SU-DHL-6 (cell line): ENCODE measurements around the gene IGF2BP3.
A peak's percentile ranks its signal among the peaks of the same experiment; 100 is the strongest.

Experiments
- H2AFZ ChIP-seq: fragments of 200-600 bp; sonication (generic); 2 replicates; pipeline ENCODE4 v1.6.1; 2014; ENCODE audit warnings: low read depth, mild to moderate bottlenecking, moderate library complexity, mixed read lengths, antibody characterized with exemption, low read length; ENCODE audit not compliant: severe bottlenecking
- H3F3A ChIP-seq: fragments of 200-600 bp; shearing (Covaris generic); 2 replicates; pipeline ENCODE4 v1.6.0; 2016; ENCODE audit warnings: antibody characterized with exemption, mild to moderate bottlenecking; ENCODE audit not compliant: insufficient read depth
- H3K27ac ChIP-seq: fragments of 200-600 bp; sonication (generic); 2 replicates; pipeline ENCODE4 v1.5.1; 2016; ENCODE audit warnings: low read depth, mild to moderate bottlenecking, low read length, moderate library complexity, mixed read lengths
- H3K27me3 ChIP-seq: fragments of 200-600 bp; sonication (generic), shearing (Covaris generic); 2 replicates; pipeline ENCODE4 v1.6.0; 2014; ENCODE audit warnings: mild to moderate bottlenecking, low read length
- H3K36me3 ChIP-seq: fragments of 200-600 bp; sonication (generic); 2 replicates; pipeline ENCODE4 v1.6.1; 2014; ENCODE audit warnings: mild to moderate bottlenecking, low read length, mixed read lengths
- H3K4me2 ChIP-seq: fragments of 300-600, 200-600 bp; shearing (Covaris generic), sonication (generic); 2 replicates; pipeline ENCODE4 v1.6.0; 2014; ENCODE audit warnings: low read length, low read depth, mild to moderate bottlenecking; ENCODE audit not compliant: poor library complexity, severe bottlenecking
- H3K4me3 ChIP-seq: fragments of 200-600 bp; sonication (generic); 2 replicates; pipeline ENCODE4 v1.5.1; 2014; ENCODE audit warnings: antibody characterized with exemption, low read length, mild to moderate bottlenecking, mixed read lengths; ENCODE audit not compliant: insufficient read depth, poor library complexity, severe bottlenecking
- H3K79me2 ChIP-seq: fragments of 200-600 bp; sonication (generic); 2 replicates; pipeline ENCODE4 v1.6.1; 2014; ENCODE audit warnings: mild to moderate bottlenecking, low read length, moderate library complexity; ENCODE audit not compliant: insufficient read depth
- H3K9ac ChIP-seq: fragments of 200-600 bp; sonication (generic); 2 replicates; pipeline ENCODE4 v1.7.0; 2014; ENCODE audit warnings: mild to moderate bottlenecking, low read length
- H3K9me2 ChIP-seq: fragments of 200-600 bp; sonication (generic); replicated peaks from 2 replicates; pipeline ENCODE4 v1.6.1; 2014; ENCODE audit warnings: low read length; ENCODE audit not compliant: insufficient read depth
- H3K9me3 ChIP-seq: fragments of 200-600 bp; sonication (generic); 2 replicates; pipeline ENCODE4 v1.6.1; 2014; ENCODE audit warnings: low read length, mixed read lengths; ENCODE audit not compliant: insufficient read depth
- H4K20me1 ChIP-seq: fragments of 200-600 bp; sonication (generic); 2 replicates; pipeline ENCODE4 v1.6.1; 2014; ENCODE audit warnings: low read depth, mild to moderate bottlenecking, antibody characterized with exemption, low read length, moderate library complexity, mixed read lengths
- CTCF ChIP-seq: fragments of 200-600 bp; sonication (generic); IDR thresholded peaks from one replicate; pipeline ENCODE4 v1.5.1; 2017; ENCODE audit warnings: antibody characterized with exemption, mild to moderate bottlenecking, low read length, moderate library complexity; ENCODE audit not compliant: insufficient read depth, poor library complexity, severe bottlenecking
- EZH2phosphoT487 ChIP-seq: fragments of 200-600 bp; sonication (generic), shearing (Covaris generic); conservative IDR thresholded peaks from 2 replicates; pipeline ENCODE4 v1.6.1; 2018; ENCODE audit warnings: mild to moderate bottlenecking, antibody characterized with exemption, low read length, moderate library complexity, mixed read lengths

Gene IGF2BP3

DNA sequence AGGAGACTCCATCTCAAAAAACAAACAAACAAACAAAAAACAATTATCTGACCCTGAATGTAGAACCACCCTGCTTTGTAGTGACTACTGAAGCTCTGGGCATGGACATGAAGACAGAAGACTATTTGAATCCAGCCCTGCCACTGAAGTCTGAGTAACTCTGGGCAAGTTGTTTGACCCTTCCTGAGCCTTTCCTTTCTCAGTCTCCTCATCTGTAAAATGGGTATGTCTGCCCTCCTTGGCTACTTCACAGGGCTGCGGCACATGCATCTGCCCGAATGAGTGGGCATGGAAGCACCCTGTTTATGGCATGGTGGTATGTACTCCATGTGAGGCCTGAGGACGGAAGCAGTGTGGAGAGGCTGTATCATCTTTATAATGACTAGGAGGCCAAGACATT lies 193.3 kb downstream of the IGF2BP3 start:
- TF ChIP-seq EZH2phosphoT487 (no peak), CTCF (no peak)
- no peaks in the 10 kb centered on the region for H3K9me2 ChIP-seq
- no peaks in the 10 kb centered on the region for H3K36me3 ChIP-seq
- no peak overlapping the region for H3K9ac ChIP-seq
- no peak overlapping the region for H3K4me3 ChIP-seq
- peaks cover 9% of the 10 kb centered on the region; the same call in 1 of the 2 replicates for H3F3A ChIP-seq
- peak overlapping the region; percentile 15 for H3K27ac ChIP-seq
- H3K9me3 ChIP-seq, result no peaks in the 10 kb centered on the region
- H3K27me3 ChIP-seq, result no peaks in the 10 kb centered on the region
- H4K20me1 ChIP-seq, result no peaks in the 10 kb centered on the region
- H3K79me2 ChIP-seq, result no peaks in the 10 kb centered on the region; the same call in 1 of the 2 replicates
- no peak overlapping the region for H3K4me2 ChIP-seq
- H2AFZ ChIP-seq, result peak overlapping the region; percentile 50

GRCh38 chr7:23276376-23276775 lies 193.9 kb downstream of the IGF2BP3 start:
- H3K4me3 ChIP-seq, result no peak overlapping the region
- H3K27me3 ChIP-seq, result no peaks in the 10 kb centered on the region
- peaks cover 9% of the 10 kb centered on the region; the same call in 1 of the 2 replicates for H3F3A ChIP-seq
- H3K9me2 ChIP-seq, result no peaks in the 10 kb centered on the region
- no peak overlapping the region for H3K4me2 ChIP-seq
- no peaks in the 10 kb centered on the region for H4K20me1 ChIP-seq
- no peak overlapping the region for H2AFZ ChIP-seq
- no peaks in the 10 kb centered on the region; the same call in 1 of the 2 replicates for H3K79me2 ChIP-seq
- TF ChIP-seq EZH2phosphoT487, result no peak
- peak; percentile 79 for TF ChIP-seq CTCF
- no peaks in the 10 kb centered on the region for H3K36me3 ChIP-seq
- H3K9me3 ChIP-seq, result no peaks in the 10 kb centered on the region
- H3K9ac ChIP-seq, result no peak overlapping the region
- H3K27ac ChIP-seq, result no peak overlapping the region

DNA sequence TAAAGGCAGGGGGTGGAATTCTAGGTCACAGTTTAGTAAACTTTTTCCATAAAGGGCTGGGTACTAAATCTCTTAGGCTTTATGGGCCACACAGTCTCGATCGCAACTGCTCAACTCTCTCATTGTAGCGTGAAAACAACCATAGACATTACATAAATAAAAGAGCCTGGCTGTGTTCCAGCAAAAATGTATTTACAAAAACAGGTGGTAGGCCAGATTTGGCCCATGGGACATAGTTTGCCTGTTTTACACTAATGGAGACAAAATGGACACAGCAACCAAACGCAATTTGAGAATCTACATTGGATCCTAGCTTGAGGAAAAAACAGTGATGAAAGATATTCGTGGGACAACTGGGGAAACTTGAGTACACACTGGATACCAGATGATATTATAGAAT lies 194.4 kb downstream of the IGF2BP3 start:
- no peaks in the 10 kb centered on the region for H3K9me3 ChIP-seq
- no peaks in the 10 kb centered on the region for H4K20me1 ChIP-seq
- H3K9ac ChIP-seq, result no peak overlapping the region
- TF ChIP-seq EZH2phosphoT487 (no peak), CTCF (no peak)
- H3K9me2 ChIP-seq, result no peaks in the 10 kb centered on the region
- H3F3A ChIP-seq, result peaks cover 9% of the 10 kb centered on the region; the same call in 1 of the 2 replicates
- H3K36me3 ChIP-seq, result no peaks in the 10 kb centered on the region
- no peaks in the 10 kb centered on the region for H3K27me3 ChIP-seq
- H3K79me2 ChIP-seq, result no peaks in the 10 kb centered on the region; the same call in 1 of the 2 replicates
- H2AFZ ChIP-seq, result no peak overlapping the region
- H3K4me2 ChIP-seq, result no peak overlapping the region
- no peak overlapping the region for H3K4me3 ChIP-seq
- no peak overlapping the region for H3K27ac ChIP-seq
